Subcutaneous preadipocyte (primary cell): ENCODE results near the gene OCIAD2. TPM values are rescaled to one million over a fixed set of nuclear protein-coding genes. Genes with fewer than 3 reads are reported as not detected.

Source experiments
- small RNA-seq: library from RNA; depleted of rRNA; stranded (forward); fragments of <200 nt; gene quantifications from one replicate; pipeline ENCODE3, GENCODE V24; 2012
- total RNA-seq: library from RNA; depleted of rRNA; stranded (reverse); fragments of >200 nt; gene quantifications from 2 replicates; pipeline ENCODE4 v1.2.3, GENCODE V29; 2012

OCIAD2 gene, protein sequence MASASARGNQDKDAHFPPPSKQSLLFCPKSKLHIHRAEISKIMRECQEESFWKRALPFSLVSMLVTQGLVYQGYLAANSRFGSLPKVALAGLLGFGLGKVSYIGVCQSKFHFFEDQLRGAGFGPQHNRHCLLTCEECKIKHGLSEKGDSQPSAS
- total RNA-seq, result 2.2 and 2.9 TPM in 2 replicates

GRCh38 chr4:48906206-48907173, at the start of gene OCIAD2:
Gene OCIAD2 (minus strand): TSS chr4:48906774. CDS start chr4:48904549, 2,225 bp downstream.

Small RNAs within 50 kb of the gene (small RNA-seq; reads per million reads assigned to genes)
- gene AC020593.1, result not detected
- not detected for gene RNU6-158P

Other genes with a start within 250 kb of the OCIAD2 start
- 31.2 and 50.8 TPM in 2 replicates for gene FRYL, start 126.5 kb downstream of the OCIAD2 start, total RNA-seq
- gene OCIAD1, start 75.7 kb downstream of the OCIAD2 start, total RNA-seq, result 71.7 and 80.5 TPM in 2 replicates
- gene CWH43, start 79.5 kb upstream of the OCIAD2 start, total RNA-seq, result not detected in 2 replicates